IMR-90 (cell line): Measurements from ENCODE around the gene PRKAR2A. TPM values are rescaled to one million over a fixed set of nuclear protein-coding genes. Genes with fewer than 3 reads are reported as not detected.

Source experiments
- ATAC-seq: fragments of 200-7000 bp; cut with Tn5 transposase; 2 replicates; pipeline ENCODE4 v1.9.1; 2020; ENCODE audit warnings: low read depth, mild to moderate bottlenecking, moderate library complexity
- BruUV-seq: library from RNA; stranded (reverse); fragments of 400-500 nt; replicated peaks from 2 replicates; lab custom pipeline; 2021; lab: Mats Ljungman, UMichigan
- CTCF ChIA-PET: fragments of 300-600 bp; formaldehyde crosslinking; extraction: SDS; loops from one replicate; lab custom pipeline; 2021; ENCODE audit warnings: antibody characterized with exemption; lab: Yijun Ruan, JAX
- POLR2A ChIA-PET: fragments of 300-600 bp; sonication (Branson Sonifier 250); formaldehyde crosslinking; loops from one replicate; lab custom pipeline; 2022; ENCODE audit warnings: antibody characterized with exemption; ENCODE audit not compliant: unreplicated experiment; lab: Charles Lee
- DNase-seq: peaks from one replicate; pipeline ENCODE4 v3.0.0; 2013
- H2AFZ ChIP-seq: replicated peaks from 2 replicates; pipeline ENCODE3; 2013; ENCODE audit warnings: low read length, mild to moderate bottlenecking; ENCODE audit not compliant: poor library complexity
- H2AK5ac ChIP-seq: 2 replicates; pipeline ENCODE4 v1.6.1; 2013; ENCODE audit warnings: low read depth, low read length, inconsistent platforms
- H2AK9ac ChIP-seq: replicated peaks from 2 replicates; pipeline ENCODE3; 2013; ENCODE audit warnings: mild to moderate bottlenecking, low read depth, low read length, moderate library complexity; ENCODE audit not compliant: poor library complexity
- H2BK120ac ChIP-seq: 2 replicates; pipeline ENCODE4 v1.6.1; 2013; ENCODE audit warnings: low read depth, low read length, inconsistent platforms
- H2BK15ac ChIP-seq: 3 replicates; pipeline ENCODE4 v1.6.1; 2013; ENCODE audit warnings: low read depth, low read length, inconsistent platforms
- H2BK20ac ChIP-seq: 2 replicates; pipeline ENCODE4 v1.6.1; 2013; ENCODE audit warnings: low read depth, mild to moderate bottlenecking, inconsistent platforms, low read length, moderate library complexity
- H2BK5ac ChIP-seq: 2 replicates; pipeline ENCODE4 v1.6.1; 2013; ENCODE audit warnings: mild to moderate bottlenecking, low read depth, low read length, inconsistent platforms; ENCODE audit not compliant: poor library complexity, severe bottlenecking
- H3K14ac ChIP-seq: replicated peaks from 2 replicates; pipeline ENCODE4 v1.6.1; 2013; ENCODE audit warnings: low read depth, low read length, inconsistent platforms
- H3K18ac ChIP-seq: 2 replicates; pipeline ENCODE4 v1.6.1; 2013; ENCODE audit warnings: low read depth, low read length, control low read depth
- H3K23ac ChIP-seq: 2 replicates; pipeline ENCODE4 v1.6.1; 2013; ENCODE audit warnings: low read depth, low read length, inconsistent platforms
- H3K27ac ChIP-seq: 2 replicates; pipeline ENCODE4 v1.5.1; 2013; ENCODE audit warnings: mild to moderate bottlenecking, control low read depth, low read length; ENCODE audit not compliant: insufficient read depth
- H3K27me3 ChIP-seq: 2 replicates; pipeline ENCODE4 v1.6.1; 2013; ENCODE audit warnings: low read length; ENCODE audit not compliant: control insufficient read depth, insufficient read depth
- H3K36me3 ChIP-seq: 2 replicates; pipeline ENCODE4 v1.6.1; 2013; ENCODE audit warnings: low read length, mixed read lengths; ENCODE audit not compliant: control insufficient read depth, insufficient read depth
- H3K4ac ChIP-seq: 2 replicates; pipeline ENCODE4 v1.6.1; 2013; ENCODE audit warnings: low read depth, low read length, inconsistent platforms
- H3K4me1 ChIP-seq: 2 replicates; pipeline ENCODE4 v1.6.1; 2013; ENCODE audit warnings: low read length, mixed read lengths; ENCODE audit not compliant: control insufficient read depth, insufficient read depth
- H3K4me2 ChIP-seq: 2 replicates; pipeline ENCODE4 v1.6.1; 2013; ENCODE audit warnings: low read depth, mild to moderate bottlenecking, control low read depth, low read length, moderate library complexity
- H3K4me3 ChIP-seq: 2 replicates; pipeline ENCODE4 v1.5.1; 2013; ENCODE audit warnings: low read depth, mild to moderate bottlenecking, control low read depth, low read length, moderate library complexity; ENCODE audit not compliant: insufficient read depth
- H3K56ac ChIP-seq: 2 replicates; pipeline ENCODE4 v1.6.1; 2013; ENCODE audit warnings: low read length, inconsistent platforms; ENCODE audit not compliant: insufficient read depth; ENCODE audit errors: extremely low read depth
- H3K79me1 ChIP-seq, 2 experiments: 2 replicates each; pipeline ENCODE4 v1.6.1; 2013; ENCODE audit warnings: low read length in 2 of 2, inconsistent platforms in 1 of 2, low read depth in 1 of 2
- H3K9ac ChIP-seq: 2 replicates; pipeline ENCODE4 v1.6.1; 2013; ENCODE audit warnings: low read depth, low read length, control low read depth
- H3K9me1 ChIP-seq: 2 replicates; pipeline ENCODE4 v1.6.1; 2013; ENCODE audit warnings: low read length, inconsistent platforms; ENCODE audit not compliant: insufficient read depth
- H3K9me3 ChIP-seq: 2 replicates; pipeline ENCODE4 v1.6.1; 2013; ENCODE audit warnings: low read length; ENCODE audit not compliant: control insufficient read depth, insufficient read depth
- H4K20me1 ChIP-seq: 2 replicates; pipeline ENCODE4 v1.6.1; 2013; ENCODE audit warnings: low read length, inconsistent platforms; ENCODE audit not compliant: insufficient read depth
- H4K5ac ChIP-seq: 2 replicates; pipeline ENCODE4 v1.6.1; 2013; ENCODE audit warnings: mild to moderate bottlenecking, low read depth, low read length, control low read depth
- H4K8ac ChIP-seq, 2 experiments: 2 replicates each; pipeline ENCODE4 v1.6.1; 2013; ENCODE audit warnings: low read depth in 2 of 2, low read length in 2 of 2, control low read depth in 1 of 2, inconsistent platforms in 1 of 2
- H4K91ac ChIP-seq: 2 replicates; pipeline ENCODE4 v1.6.1; 2013; ENCODE audit warnings: low read depth, low read length, inconsistent platforms; ENCODE audit not compliant: insufficient read depth
- BHLHE40 ChIP-seq: fragments of 150-350 bp; IDR thresholded peaks from 2 replicates; pipeline ENCODE4 v1.6.1; 2016; ENCODE audit warnings: mild to moderate bottlenecking, low read depth, low read length
- CEBPB ChIP-seq: IDR thresholded peaks from 2 replicates; pipeline ENCODE4 v1.6.1; 2012; ENCODE audit warnings: low read depth, low read length, improper control_type of control experiment
- CHD1 ChIP-seq: IDR thresholded peaks from 2 replicates; pipeline ENCODE4 v1.6.1; 2012; ENCODE audit warnings: low read depth, low read length, improper control_type of control experiment
- CTCF ChIP-seq: conservative IDR thresholded peaks from 2 replicates; pipeline ENCODE4 v1.5.1; 2012; ENCODE audit warnings: mild to moderate bottlenecking, low read depth, low read length, improper control_type of control experiment
- ELK1 ChIP-seq: fragments of 150-350 bp; IDR thresholded peaks from 2 replicates; pipeline ENCODE4 v1.6.1; 2016; ENCODE audit warnings: low read depth, mild to moderate bottlenecking, low read length, moderate library complexity, borderline replicate concordance
- FOS ChIP-seq: fragments of 150-350 bp; IDR thresholded peaks from 2 replicates; pipeline ENCODE4 v1.6.1; 2016; ENCODE audit warnings: low read depth, low read length
- MAFK ChIP-seq: IDR thresholded peaks from 2 replicates; pipeline ENCODE4 v1.6.1; 2012; ENCODE audit warnings: low read depth, low read length, improper control_type of control experiment
- MAZ ChIP-seq: IDR thresholded peaks from 2 replicates; pipeline ENCODE4 v1.6.1; 2012; ENCODE audit warnings: low read depth, mild to moderate bottlenecking, low read length, improper control_type of control experiment, moderate library complexity, borderline replicate concordance
- MXI1 ChIP-seq: IDR thresholded peaks from 2 replicates; pipeline ENCODE4 v1.6.1; 2012; ENCODE audit warnings: low read depth, mild to moderate bottlenecking, low read length, moderate library complexity, borderline replicate concordance
- NFE2L2 ChIP-seq: fragments of 150-350 bp; IDR thresholded peaks from 2 replicates; pipeline ENCODE4 v1.6.1; 2016; ENCODE audit warnings: low read depth, mild to moderate bottlenecking, low read length
- POLR2A ChIP-seq: IDR thresholded peaks from 2 replicates; pipeline ENCODE4 v1.6.1; 2012; ENCODE audit warnings: mild to moderate bottlenecking, low read depth, low read length
- RAD21 ChIP-seq: IDR thresholded peaks from 2 replicates; pipeline ENCODE4 v1.6.1; 2012; ENCODE audit warnings: low read length, improper control_type of control experiment
- RCOR1 ChIP-seq: IDR thresholded peaks from 2 replicates; pipeline ENCODE4 v1.6.1; 2012; ENCODE audit warnings: mild to moderate bottlenecking, low read length, improper control_type of control experiment; ENCODE audit not compliant: insufficient replicate concordance
- RFX5 ChIP-seq: IDR thresholded peaks from 2 replicates; pipeline ENCODE4 v1.8.0; 2012; ENCODE audit warnings: low read depth, mild to moderate bottlenecking, low read length, moderate library complexity
- SMC3 ChIP-seq: fragments of 150-350 bp; IDR thresholded peaks from 2 replicates; pipeline ENCODE4 v1.6.1; 2016; ENCODE audit warnings: low read depth, mild to moderate bottlenecking, antibody characterized with exemption, low read length, moderate library complexity
- USF2 ChIP-seq: fragments of 150-350 bp; IDR thresholded peaks from 2 replicates; pipeline ENCODE4 v1.6.1; 2017; ENCODE audit warnings: mild to moderate bottlenecking, antibody characterized with exemption, low read length, low read depth
- WGBS, 2 experiments: methylation state at CpG; one replicate each; pipeline versions ENCODE4 v1.1.5 to v1.1.7; 2013; ENCODE audit warnings: missing lambda C conversion rate in 2 of 2; ENCODE audit not compliant: insufficient read length in 1 of 2; ENCODE audit errors: extremely low coverage in 2 of 2; 5-methylcytosine and 5-hydroxymethylcytosine counted together
- dilution Hi-C: fragments of 300-500 bp; cut with HindIII; formaldehyde crosslinking; loops from one replicate; pipeline ENCODE4 v1.14.3; 2018; ENCODE audit warnings: low sequenced_read_pairs; ENCODE audit not compliant: unreplicated experiment
- in situ Hi-C: fragments of 300-500 bp; cut with MboI; formaldehyde crosslinking; loops from 3 replicates; pipeline ENCODE4 v1.14.3; 2019; ENCODE audit warnings: low sequenced_read_pairs, inconsistent platforms, mixed read lengths
- intact Hi-C: fragments of 100-400 bp; cut with micrococcal nuclease; formaldehyde crosslinking; loops from 2 replicates; pipeline ENCODE4 v1.10.0; 2022
- polyA plus RNA-seq, 3 experiments: library from polyadenylated mRNA; depleted of rRNA; stranded (reverse); fragments of >200 nt; gene quantifications; 2 replicates each; pipeline ENCODE4 v1.2.3, GENCODE V29; 2012; ENCODE audit warnings: low replicate concordance in 1 of 3
- total RNA-seq: library from RNA; depleted of rRNA; stranded (reverse); fragments of >200 nt; gene quantifications from 2 replicates; pipeline ENCODE4 v1.2.3, GENCODE V29; 2012

The PRKAR2A gene
- total and polyA plus RNA-seq, 2 of the 4 experiments (the other 2 are of a cell fraction), result 11.3 to 48.2 TPM

GRCh38 chr3:48859206-48859605, 11.5 kb upstream of the PRKAR2A start:
- no peak overlapping the region for H2BK120ac ChIP-seq
- H3K36me3 ChIP-seq, result peaks cover 16% of the 10 kb centered on the region
- no peak for DNase-seq
- no TSS peak for BruUV-seq
- WGBS, 2 experiments, result no CpG with 5 or more reads among the region's 2 CpGs
- H4K20me1 ChIP-seq, result no peaks in the 10 kb centered on the region
- no peak overlapping the region for H3K4me2 ChIP-seq
- TF ChIP-seq BHLHE40 (no peak), USF2 (no peak), CHD1 (no peak), POLR2A (no peak), NFE2L2 (no peak), MAZ (no peak), CEBPB (no peak), MAFK (no peak), CTCF (no peak), MXI1 (no peak), ELK1 (no peak), SMC3 (no peak), RFX5 (no peak), FOS (no peak), RAD21 (no peak), RCOR1 (no peak)
- H3K23ac ChIP-seq, result no peak overlapping the region
- H4K91ac ChIP-seq, result no peak overlapping the region
- H3K4ac ChIP-seq, result no peak overlapping the region
- no peak overlapping the region for H3K14ac ChIP-seq
- H3K27ac ChIP-seq, result no peak overlapping the region
- H3K56ac ChIP-seq, result no peak overlapping the region
- H3K18ac ChIP-seq, result no peak overlapping the region
- H2BK20ac ChIP-seq, result no peak overlapping the region
- no peak overlapping the region for H2BK15ac ChIP-seq
- H2AK5ac ChIP-seq, result no peak overlapping the region
- H3K9me3 ChIP-seq, result no peaks in the 10 kb centered on the region
- CTCF ChIA-PET, result interaction anchor here (0.6 kb wide), 1 partner anchor 52 kb away, joined by 7 read pairs; no protein-coding TSS in a partner anchor
- no peak overlapping the region for H2AFZ ChIP-seq
- H3K27me3 ChIP-seq, result no peaks in the 10 kb centered on the region
- dilution Hi-C loops, result no loop called here
- POLR2A ChIA-PET, result no interaction called here
- no peak overlapping the region for H3K4me3 ChIP-seq
- H2AK9ac ChIP-seq, result no peak overlapping the region
- peaks cover 7% of the 10 kb centered on the region for H3K9me1 ChIP-seq
- no peak overlapping the region for H4K5ac ChIP-seq
- no peak overlapping the region for H4K8ac ChIP-seq
- no peak overlapping the region for H2BK5ac ChIP-seq
- in situ Hi-C loops, result no loop called here
- no peak for ATAC-seq
- peaks cover 0 to 6% of the 10 kb centered on the region in 2 experiments; a peak in 1 of 4 replicates for H3K79me1 ChIP-seq
- H3K9ac ChIP-seq, result no peak overlapping the region
- 0 out of 2 replicates have a peak, but pooled peaks cover 3% of the 10 kb centered on the region for H3K4me1 ChIP-seq
- intact Hi-C loops, result no loop called here
